PC-3 (cell line): ENCODE results near the gene AGBL5. TPM values are rescaled to one million over a fixed set of nuclear protein-coding genes. Genes with fewer than 3 reads are reported as not detected.

ENCODE experiments used
- ATAC-seq: fragments of 200-7000 bp; cut with Tn5 transposase; 2 replicates; pipeline ENCODE4 v1.9.1; 2020; ENCODE audit warnings: mild to moderate bottlenecking, moderate library complexity
- BruUV-seq: library from RNA; stranded (reverse); fragments of 400-500 nt; replicated peaks from 2 replicates; lab custom pipeline; 2021; lab: Mats Ljungman, UMichigan
- CTCF ChIA-PET: fragments of 300-600 bp; sonication (Branson Sonifier 250); formaldehyde crosslinking; loops from one replicate; lab custom pipeline; 2022; ENCODE audit warnings: antibody characterized with exemption; lab: Charles Lee
- POLR2A ChIA-PET: fragments of 300-600 bp; sonication (Branson Sonifier 250); formaldehyde crosslinking; loops from one replicate; lab custom pipeline; 2022; ENCODE audit warnings: antibody characterized with exemption; ENCODE audit not compliant: unreplicated experiment; lab: Charles Lee
- DNase-seq: peaks from one replicate; pipeline ENCODE4 v3.0.0-alpha.2; 2015
- H2AFZ ChIP-seq: fragments of 300-600 bp; sonication (generic); 2 replicates; pipeline ENCODE4 v1.6.0; 2016; ENCODE audit warnings: antibody characterized with exemption, low read length
- H3F3A ChIP-seq: fragments of 300-600 bp; sonication (generic); one replicate; pipeline ENCODE4 v1.6.0; 2017; ENCODE audit warnings: antibody characterized with exemption, low read length, control low read depth, mild to moderate bottlenecking; ENCODE audit not compliant: unreplicated experiment
- H3K27ac ChIP-seq: fragments of 300-600 bp; sonication (generic); 2 replicates; pipeline ENCODE4 v1.5.1; 2016; ENCODE audit warnings: mild to moderate bottlenecking, low read length
- H3K27me3 ChIP-seq: fragments of 300-600 bp; sonication (generic); 2 replicates; pipeline ENCODE4 v1.6.1; 2016; ENCODE audit warnings: low read length, mixed read lengths
- H3K36me3 ChIP-seq: fragments of 300-600 bp; sonication (generic); 2 replicates; pipeline ENCODE4 v1.6.1; 2016; ENCODE audit warnings: low read depth, mixed run types, low read length, mixed read lengths
- H3K4me1 ChIP-seq: fragments of 300-600 bp; sonication (generic); 2 replicates; pipeline ENCODE4 v1.5.1; 2016; ENCODE audit warnings: low read length; ENCODE audit not compliant: insufficient read depth
- H3K4me2 ChIP-seq: fragments of 300-600 bp; sonication (generic); 2 replicates; pipeline ENCODE4 v1.6.0; 2016; ENCODE audit warnings: low read length
- H3K4me3 ChIP-seq: fragments of 300-600 bp; sonication (generic); 2 replicates; pipeline ENCODE4 v1.5.1; 2016; ENCODE audit warnings: mild to moderate bottlenecking, low read length, mixed read lengths
- H3K79me2 ChIP-seq: fragments of 300-600 bp; sonication (generic); 2 replicates; pipeline ENCODE4 v1.6.1; 2017; ENCODE audit warnings: low read length, mixed read lengths
- H3K9ac ChIP-seq: fragments of 300-600 bp; sonication (generic); 2 replicates; pipeline ENCODE4 v1.6.0; 2016; ENCODE audit warnings: mild to moderate bottlenecking, low read length
- H3K9me2 ChIP-seq: fragments of 300-600 bp; sonication (generic); replicated peaks from 2 replicates; pipeline ENCODE4 v1.6.1; 2016; ENCODE audit warnings: mixed run types, low read length, mixed read lengths
- H3K9me3 ChIP-seq: fragments of 300-600 bp; sonication (generic); 2 replicates; pipeline ENCODE4 v1.6.1; 2016; ENCODE audit warnings: low read length, mixed read lengths
- H4K20me1 ChIP-seq: fragments of 300-600 bp; sonication (generic); 2 replicates; pipeline ENCODE4 v1.6.1; 2016; ENCODE audit warnings: low read length, mixed read lengths
- CTCF ChIP-seq: fragments of 300-600 bp; sonication (generic); conservative IDR thresholded peaks from 2 replicates; pipeline ENCODE4 v1.5.1; 2017; ENCODE audit warnings: antibody characterized with exemption, low read depth, mild to moderate bottlenecking, low read length
- EZH2 ChIP-seq: fragments of 300-600 bp; sonication (generic); IDR thresholded peaks from one replicate; pipeline ENCODE4 v1.6.1; 2017; ENCODE audit warnings: antibody characterized with exemption, mild to moderate bottlenecking, low read length; ENCODE audit not compliant: unreplicated experiment
- EZH2phosphoT487 ChIP-seq: fragments of 300-600 bp; sonication (generic); IDR thresholded peaks from 2 replicates; pipeline ENCODE4 v1.6.1; 2018; ENCODE audit warnings: mild to moderate bottlenecking, antibody characterized with exemption, low read length, borderline replicate concordance
- intact Hi-C: fragments of 100-400 bp; cut with micrococcal nuclease; formaldehyde crosslinking; loops from 2 replicates; pipeline ENCODE4 v1.9.0; 2023
- total RNA-seq: library from RNA; depleted of rRNA; stranded (reverse); fragments of >200 nt; gene quantifications from 2 replicates; pipeline ENCODE4 v1.2.3, GENCODE V29; 2014

Gene AGBL5
- total RNA-seq, 1 experiment from 2014 or later = 14.1 TPM

GRCh38 chr2:27081984-27082772, 30.7 kb downstream of the AGBL5 start:
- Histone ChIP-seq H2AFZ (no peak overlapping the region), H3F3A (no peaks in the 10 kb centered on the region)

GRCh38 chr2:27082773-27083409, 31.4 kb downstream of the AGBL5 start:
- intact Hi-C loops = no loop called here
- Histone ChIP-seq H3K27me3 (no peaks in the 10 kb centered on the region), H2AFZ (no peak overlapping the region), H3K27ac (no peak overlapping the region), H3K4me3 (no peak overlapping the region), H3K9me2 (no peaks in the 10 kb centered on the region), H3K4me1 (peaks cover 19% of the 10 kb centered on the region; the same call in 1 of the 2 replicates), H3K9me3 (no peaks in the 10 kb centered on the region), H3K9ac (no peak overlapping the region), H3F3A (no peaks in the 10 kb centered on the region), H3K36me3 (no peaks in the 10 kb centered on the region), H3K4me2 (no peak overlapping the region), H4K20me1 (no peaks in the 10 kb centered on the region), H3K79me2 (no peaks in the 10 kb centered on the region)
- POLR2A ChIA-PET = no interaction called here
- TF ChIP-seq EZH2 (no peak), EZH2phosphoT487 (no peak), CTCF (no peak)
- no peak for ATAC-seq
- no peak for DNase-seq
- BruUV-seq = no TSS peak
- CTCF ChIA-PET = no interaction called here

More at GRCh38 chr2:27081984-27082772, 30.7 kb downstream of the AGBL5 start:
- Histone ChIP-seq H3K9me3 (no peaks in the 10 kb centered on the region), H3K27me3 (no peaks in the 10 kb centered on the region), H3K4me1 (peaks cover 13% of the 10 kb centered on the region; the same call in 1 of the 2 replicates), H4K20me1 (no peaks in the 10 kb centered on the region), H3K9ac (no peak overlapping the region), H3K4me2 (no peak overlapping the region), H3K4me3 (no peak overlapping the region), H3K79me2 (no peaks in the 10 kb centered on the region), H3K36me3 (no peaks in the 10 kb centered on the region), H3K27ac (no peak overlapping the region), H3K9me2 (no peaks in the 10 kb centered on the region)
- intact Hi-C loops = no loop called here
- no peak for DNase-seq
- TF ChIP-seq CTCF (no peak), EZH2phosphoT487 (no peak), EZH2 (no peak)
- POLR2A ChIA-PET = no interaction called here
- no peak for ATAC-seq
- BruUV-seq = no TSS peak
- CTCF ChIA-PET = no interaction called here
